HAP-1 (cell line): Measurements from ENCODE around the gene VSTM2L.

ENCODE experiments used
- DNase-seq, 2 experiments: peaks; one replicate each; pipeline ENCODE4 v3.0.0-alpha.2; 2016 to 2020; ENCODE audit warnings: low spot score in 2 of 2
- H3K27me3 ChIP-seq: fragments of 250-450 bp; sonication (Bioruptor Pico); 2 replicates; pipeline ENCODE4 v1.5.1; 2020; ENCODE audit warnings: low read depth, mild to moderate bottlenecking, moderate library complexity
- H3K36me3 ChIP-seq: fragments of 250-450 bp; sonication (Bioruptor Pico); replicated peaks from 2 replicates; pipeline ENCODE4 v1.5.1; 2020; ENCODE audit warnings: mild to moderate bottlenecking
- H3K4me1 ChIP-seq: fragments of 250-450 bp; sonication (Bioruptor Pico); 2 replicates; pipeline ENCODE4 v1.5.1; 2020; ENCODE audit warnings: mild to moderate bottlenecking
- H3K4me3 ChIP-seq: fragments of 250-450 bp; sonication (Bioruptor Pico); 2 replicates; pipeline ENCODE4 v1.5.1; 2020; ENCODE audit warnings: mild to moderate bottlenecking, moderate library complexity
- H3K9me3 ChIP-seq: fragments of 250-450 bp; sonication (Bioruptor Pico); 2 replicates; pipeline ENCODE4 v1.5.1; 2020; ENCODE audit warnings: mild to moderate bottlenecking, moderate library complexity
- in situ Hi-C: fragments of 300-500 bp; cut with MboI; formaldehyde crosslinking; loops from 3 replicates; pipeline ENCODE4 v1.14.3; 2020; ENCODE audit warnings: low sequenced_read_pairs, inconsistent platforms, mixed read lengths

The VSTM2L gene

GRCh38 chr20:37925265-37926165 lies 22.6 kb downstream of the VSTM2L start:
- in situ Hi-C loops: no loop called here
- no peak for DNase-seq
- no peaks in the 10 kb centered on the region for H3K27me3 ChIP-seq
- no peaks in the 10 kb centered on the region for H3K9me3 ChIP-seq
- no peaks in the 10 kb centered on the region for H3K36me3 ChIP-seq
- no peak overlapping the region for H3K4me3 ChIP-seq
- no peaks in the 10 kb centered on the region for H3K4me1 ChIP-seq

DNA sequence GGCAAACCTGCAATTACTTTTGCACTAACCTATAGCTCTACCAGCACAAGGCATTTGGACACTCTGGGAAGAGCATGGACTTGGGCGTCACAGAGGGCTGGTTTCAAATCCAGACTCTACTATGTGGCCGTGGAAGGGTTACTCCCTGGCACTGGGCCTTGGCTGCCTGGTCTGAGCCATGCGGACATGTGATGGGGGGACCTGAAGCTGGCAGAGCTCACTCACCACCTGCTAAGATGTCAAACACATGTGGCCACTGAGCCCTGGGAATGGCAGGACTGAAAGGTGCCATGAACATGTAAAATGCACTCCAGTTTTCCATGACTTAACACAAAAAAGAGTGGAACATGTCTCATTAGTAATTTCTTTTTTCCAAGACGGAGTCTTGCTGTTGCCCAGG lies 23.7 kb downstream of the VSTM2L start:
- in situ Hi-C loops: no loop called here
- no peak overlapping the region for H3K4me3 ChIP-seq

DNA sequence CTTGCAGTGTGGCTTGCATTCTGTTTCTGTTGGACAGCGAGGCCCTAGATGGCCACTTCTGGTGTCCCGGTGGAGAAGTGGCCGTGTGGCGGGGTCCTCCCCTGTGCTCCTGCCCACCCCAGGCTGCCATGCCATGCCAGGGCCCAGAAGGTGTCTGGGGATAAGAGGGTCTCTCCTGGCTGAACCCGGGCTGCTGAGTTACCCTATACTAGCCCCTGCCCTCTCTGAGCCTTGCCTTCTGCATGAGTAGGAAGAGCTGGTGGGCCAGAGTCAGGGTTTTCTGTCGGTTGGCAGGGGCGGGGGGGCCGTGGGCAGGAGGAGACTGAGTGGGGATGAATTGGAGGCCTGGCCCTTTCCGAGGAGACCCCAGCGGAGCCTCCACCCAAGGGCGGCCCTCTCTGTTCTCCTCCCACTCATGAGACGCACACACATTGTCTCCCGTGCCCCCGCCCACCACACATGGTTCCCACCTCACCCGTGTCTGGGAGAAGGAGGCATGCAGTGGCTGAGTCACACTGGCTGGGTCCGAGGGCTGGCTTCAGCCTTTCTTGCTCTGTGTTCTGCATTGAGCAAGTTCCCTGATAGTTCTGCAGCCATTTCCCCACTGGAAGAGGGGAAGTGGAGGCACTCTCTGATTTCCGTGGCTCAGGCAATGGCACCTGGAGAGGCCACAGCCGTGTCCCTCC lies 24.6 kb downstream of the VSTM2L start:
- in situ Hi-C loops: no loop called here
- DNase-seq: no peak
- Histone ChIP-seq H3K27me3 (no peaks in the 10 kb centered on the region), H3K4me1 (no peaks in the 10 kb centered on the region), H3K9me3 (no peaks in the 10 kb centered on the region), H3K36me3 (no peaks in the 10 kb centered on the region), H3K4me3 (no peak overlapping the region)

More for the DNA sequence above, 23.7 kb downstream of the VSTM2L start:
- H3K36me3 ChIP-seq: no peaks in the 10 kb centered on the region
- no peaks in the 10 kb centered on the region for H3K27me3 ChIP-seq
- no peak for DNase-seq
- H3K9me3 ChIP-seq: no peaks in the 10 kb centered on the region
- H3K4me1 ChIP-seq: no peaks in the 10 kb centered on the region

- DNase-seq: no peak
- Histone ChIP-seq H3K27me3 (no peaks in the 10 kb centered on the region), H3K4me3 (no peak overlapping the region), H3K4me1 (no peaks in the 10 kb centered on the region), H3K36me3 (no peaks in the 10 kb centered on the region), H3K9me3 (no peaks in the 10 kb centered on the region)
- in situ Hi-C loops: no loop called here
Measured at GRCh38 chr20:37928996-37929682, 26.2 kb downstream of the VSTM2L start.

DNA sequence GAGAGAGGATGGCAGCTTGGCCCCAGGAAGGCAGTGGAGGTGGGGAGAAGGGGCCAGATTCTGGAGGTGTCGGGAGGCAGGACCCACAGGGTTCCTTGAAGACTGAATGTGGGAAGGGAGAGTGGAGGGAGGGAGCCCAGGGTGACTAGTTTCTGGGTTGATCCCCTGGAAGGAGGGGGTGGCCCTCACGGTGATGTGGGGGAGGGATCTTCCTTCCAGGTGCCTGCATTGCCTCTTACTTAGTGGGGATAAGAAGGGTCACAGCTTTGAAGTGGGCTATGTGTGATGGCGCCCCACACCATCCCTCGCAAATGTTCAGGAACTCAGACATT lies 26.7 kb downstream of the VSTM2L start:
- DNase-seq: no peak
- H3K4me3 ChIP-seq: no peak overlapping the region
- in situ Hi-C loops: no loop called here
- H3K4me1 ChIP-seq: no peaks in the 10 kb centered on the region
- no peaks in the 10 kb centered on the region for H3K27me3 ChIP-seq
- H3K9me3 ChIP-seq: no peaks in the 10 kb centered on the region
- no peaks in the 10 kb centered on the region for H3K36me3 ChIP-seq

- Histone ChIP-seq H3K4me3 (no peak overlapping the region), H3K9me3 (no peaks in the 10 kb centered on the region), H3K4me1 (no peaks in the 10 kb centered on the region), H3K27me3 (no peaks in the 10 kb centered on the region), H3K36me3 (no peaks in the 10 kb centered on the region)
- DNase-seq: no peak
- in situ Hi-C loops: no loop called here
Measured at GRCh38 chr20:37931153-37931922, 28.4 kb downstream of the VSTM2L start.

GRCh38 chr20:37932074-37932473 lies 29.1 kb downstream of the VSTM2L start:
- Histone ChIP-seq H3K4me1 (no peaks in the 10 kb centered on the region), H3K36me3 (no peaks in the 10 kb centered on the region), H3K9me3 (no peaks in the 10 kb centered on the region), H3K4me3 (no peak overlapping the region), H3K27me3 (no peaks in the 10 kb centered on the region)
- in situ Hi-C loops: no loop called here
- DNase-seq: no peak

- Histone ChIP-seq H3K4me1 (no peaks in the 10 kb centered on the region), H3K27me3 (no peaks in the 10 kb centered on the region), H3K36me3 (no peaks in the 10 kb centered on the region), H3K9me3 (no peaks in the 10 kb centered on the region), H3K4me3 (no peak overlapping the region)
- DNase-seq: no peak
- in situ Hi-C loops: no loop called here
Measured at GRCh38 chr20:37932919-37933318, 30.0 kb downstream of the VSTM2L start.

- Histone ChIP-seq H3K27me3 (no peaks in the 10 kb centered on the region), H3K9me3 (no peaks in the 10 kb centered on the region), H3K4me1 (no peaks in the 10 kb centered on the region), H3K36me3 (no peaks in the 10 kb centered on the region), H3K4me3 (no peak overlapping the region)
- DNase-seq: no peak
- in situ Hi-C loops: no loop called here
Measured at GRCh38 chr20:37933786-37934633, 31.1 kb downstream of the VSTM2L start.

GRCh38 chr20:37934634-37935375 lies 31.9 kb downstream of the VSTM2L start:
- no peak for DNase-seq

DNA sequence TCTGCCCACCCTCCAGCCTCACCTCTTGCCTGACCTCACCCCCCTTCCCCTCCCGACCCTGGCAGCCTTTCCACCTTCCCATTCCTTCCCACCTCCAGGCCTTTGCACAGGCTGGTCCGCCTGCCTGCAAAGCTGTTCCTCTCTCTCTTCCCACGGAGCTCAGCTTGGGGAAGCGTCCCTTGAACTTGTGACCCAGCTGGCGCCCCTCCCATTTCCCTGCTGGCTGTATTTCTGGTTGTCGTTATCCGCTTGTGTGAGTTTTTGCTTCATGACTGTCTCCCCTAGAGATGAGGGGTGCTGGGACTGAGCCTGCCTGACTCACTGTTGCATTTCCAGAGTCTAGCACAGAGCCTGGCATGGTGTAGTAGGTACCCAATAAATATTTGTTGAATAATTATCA lies 32.5 kb downstream of the VSTM2L start:
- in situ Hi-C loops: no loop called here
- no peak overlapping the region for H3K4me3 ChIP-seq
- H3K4me1 ChIP-seq: no peaks in the 10 kb centered on the region
- H3K27me3 ChIP-seq: no peaks in the 10 kb centered on the region
- DNase-seq: no peak
- no peaks in the 10 kb centered on the region for H3K9me3 ChIP-seq
- H3K36me3 ChIP-seq: no peaks in the 10 kb centered on the region

More at GRCh38 chr20:37934634-37935375, 31.9 kb downstream of the VSTM2L start:
- Histone ChIP-seq H3K27me3 (no peaks in the 10 kb centered on the region), H3K4me3 (no peak overlapping the region), H3K4me1 (no peaks in the 10 kb centered on the region), H3K9me3 (no peaks in the 10 kb centered on the region), H3K36me3 (no peaks in the 10 kb centered on the region)
- in situ Hi-C loops: no loop called here

GRCh38 chr20:37936041-37936440 lies 33.1 kb downstream of the VSTM2L start:
- no peaks in the 10 kb centered on the region for H3K36me3 ChIP-seq
- no peaks in the 10 kb centered on the region for H3K9me3 ChIP-seq
- in situ Hi-C loops: no loop called here
- H3K4me3 ChIP-seq: no peak overlapping the region
- DNase-seq: no peak
- no peaks in the 10 kb centered on the region for H3K27me3 ChIP-seq
- H3K4me1 ChIP-seq: no peaks in the 10 kb centered on the region
